ENCODE data around the gene GMDS.

DNA sequence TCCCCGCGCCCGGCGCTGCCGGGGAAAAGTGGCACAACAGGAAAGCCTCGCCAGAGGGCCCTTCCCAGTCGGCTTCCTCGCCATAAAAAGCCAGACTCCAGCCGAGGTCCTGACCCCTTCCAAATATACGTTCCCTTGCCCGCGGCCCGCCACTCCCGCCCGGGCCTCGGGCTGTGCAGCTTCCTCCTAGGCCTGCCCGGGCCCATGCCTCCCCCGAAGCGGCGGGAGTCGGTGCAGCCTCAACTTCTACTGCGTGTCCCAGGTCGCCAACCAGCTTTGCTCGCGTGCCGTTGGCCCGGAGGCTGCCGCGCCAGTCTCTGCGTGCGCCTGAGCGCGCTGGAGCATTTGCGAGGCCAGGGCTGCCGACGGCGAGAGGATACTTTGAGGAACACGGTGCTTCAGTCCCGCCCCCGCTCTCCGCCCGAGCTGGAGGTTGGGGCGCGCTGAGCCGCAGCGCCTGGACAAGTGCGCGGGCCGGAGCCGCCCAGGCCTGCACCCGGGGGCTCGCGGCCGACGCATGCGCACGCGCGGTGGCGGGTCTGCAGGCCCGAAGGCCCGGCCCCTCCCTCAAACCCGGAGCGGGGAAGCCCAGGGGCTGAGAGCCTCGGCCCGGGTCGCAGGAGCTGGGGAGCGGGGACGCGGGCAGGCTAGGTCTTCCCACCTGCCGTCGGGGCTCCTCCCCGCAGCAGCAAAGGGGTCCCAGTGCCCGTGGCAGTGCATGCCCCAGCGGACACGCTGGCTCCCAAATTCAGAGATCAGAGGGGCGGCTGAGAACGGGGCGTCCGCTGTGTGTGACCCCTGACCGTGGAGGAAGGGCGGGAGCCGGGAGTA, 625.5 kb downstream of the GMDS start:
- TF ChIP-seq, protein P1, sequence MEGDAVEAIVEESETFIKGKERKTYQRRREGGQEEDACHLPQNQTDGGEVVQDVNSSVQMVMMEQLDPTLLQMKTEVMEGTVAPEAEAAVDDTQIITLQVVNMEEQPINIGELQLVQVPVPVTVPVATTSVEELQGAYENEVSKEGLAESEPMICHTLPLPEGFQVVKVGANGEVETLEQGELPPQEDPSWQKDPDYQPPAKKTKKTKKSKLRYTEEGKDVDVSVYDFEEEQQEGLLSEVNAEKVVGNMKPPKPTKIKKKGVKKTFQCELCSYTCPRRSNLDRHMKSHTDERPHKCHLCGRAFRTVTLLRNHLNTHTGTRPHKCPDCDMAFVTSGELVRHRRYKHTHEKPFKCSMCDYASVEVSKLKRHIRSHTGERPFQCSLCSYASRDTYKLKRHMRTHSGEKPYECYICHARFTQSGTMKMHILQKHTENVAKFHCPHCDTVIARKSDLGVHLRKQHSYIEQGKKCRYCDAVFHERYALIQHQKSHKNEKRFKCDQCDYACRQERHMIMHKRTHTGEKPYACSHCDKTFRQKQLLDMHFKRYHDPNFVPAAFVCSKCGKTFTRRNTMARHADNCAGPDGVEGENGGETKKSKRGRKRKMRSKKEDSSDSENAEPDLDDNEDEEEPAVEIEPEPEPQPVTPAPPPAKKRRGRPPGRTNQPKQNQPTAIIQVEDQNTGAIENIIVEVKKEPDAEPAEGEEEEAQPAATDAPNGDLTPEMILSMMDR (conservative IDR thresholded peaks at IDR 0.05; ENCODE audit: low read length): no peak
- no peak for TF ChIP-seq EZH2phosphoT487 (IDR thresholded peaks at IDR 0.05; ENCODE audit: borderline replicate concordance)

All from Loucy (cell line).